Measurements from ENCODE around the gene GNG14.

GNG14 gene

DNA sequence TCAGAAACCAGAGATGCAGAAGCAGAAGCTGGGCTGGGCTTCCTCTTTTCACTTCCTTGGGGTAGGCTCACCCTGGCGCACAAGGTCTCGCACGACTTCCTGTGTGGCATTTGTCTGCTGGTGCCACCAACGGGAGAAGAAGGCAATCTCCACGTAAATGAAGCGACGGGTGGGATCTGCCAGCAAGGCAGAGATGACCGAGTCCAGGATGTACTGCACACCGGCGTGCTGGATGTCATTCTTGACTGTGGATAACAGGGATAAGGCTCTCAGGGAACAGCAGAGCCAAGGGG is 22.6 kb upstream of the GNG14 start:
- no peaks in the 10 kb centered on the region for H3F3A ChIP-seq (ENCODE audit: insufficient read depth, low read length)
- no peaks in the 10 kb centered on the region for H4K20me1 ChIP-seq (ENCODE audit: insufficient read depth, low read length)
- H3K9me3 ChIP-seq (ENCODE audit: low read length) = no peaks in the 10 kb centered on the region
- H3K27ac ChIP-seq (ENCODE audit: low read depth, low read length, poor library complexity, severe bottlenecking) = peak overlapping the region; percentile 78
- peak overlapping the region; percentile 93 for H3K4me2 ChIP-seq (ENCODE audit: low read length)
- no peak overlapping the region for H2AFZ ChIP-seq (ENCODE audit: low read length)
- no peak for TF ChIP-seq EZH2 (IDR thresholded peaks at IDR 0.05; ENCODE audit: borderline replicate concordance, low read length)
- TF ChIP-seq, protein P1, sequence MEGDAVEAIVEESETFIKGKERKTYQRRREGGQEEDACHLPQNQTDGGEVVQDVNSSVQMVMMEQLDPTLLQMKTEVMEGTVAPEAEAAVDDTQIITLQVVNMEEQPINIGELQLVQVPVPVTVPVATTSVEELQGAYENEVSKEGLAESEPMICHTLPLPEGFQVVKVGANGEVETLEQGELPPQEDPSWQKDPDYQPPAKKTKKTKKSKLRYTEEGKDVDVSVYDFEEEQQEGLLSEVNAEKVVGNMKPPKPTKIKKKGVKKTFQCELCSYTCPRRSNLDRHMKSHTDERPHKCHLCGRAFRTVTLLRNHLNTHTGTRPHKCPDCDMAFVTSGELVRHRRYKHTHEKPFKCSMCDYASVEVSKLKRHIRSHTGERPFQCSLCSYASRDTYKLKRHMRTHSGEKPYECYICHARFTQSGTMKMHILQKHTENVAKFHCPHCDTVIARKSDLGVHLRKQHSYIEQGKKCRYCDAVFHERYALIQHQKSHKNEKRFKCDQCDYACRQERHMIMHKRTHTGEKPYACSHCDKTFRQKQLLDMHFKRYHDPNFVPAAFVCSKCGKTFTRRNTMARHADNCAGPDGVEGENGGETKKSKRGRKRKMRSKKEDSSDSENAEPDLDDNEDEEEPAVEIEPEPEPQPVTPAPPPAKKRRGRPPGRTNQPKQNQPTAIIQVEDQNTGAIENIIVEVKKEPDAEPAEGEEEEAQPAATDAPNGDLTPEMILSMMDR (IDR thresholded peaks at IDR 0.05; ENCODE audit: low read length) = no peak
- no peaks in the 10 kb centered on the region for H3K79me2 ChIP-seq (ENCODE audit: insufficient read depth, low read length)
- peaks cover 37% of the 10 kb centered on the region for H3K4me1 ChIP-seq (ENCODE audit: insufficient read depth, low read length, severe bottlenecking)
- peak overlapping the region; percentile 81 for H3K9ac ChIP-seq (ENCODE audit: low read length)
- peak overlapping the region; percentile 87 for H3K4me3 ChIP-seq (ENCODE audit: low read depth, low read length, poor library complexity, severe bottlenecking)
- no peaks in the 10 kb centered on the region for H3K9me2 ChIP-seq (ENCODE audit: low read depth, low read length)
- H3K27me3 ChIP-seq (ENCODE audit: insufficient read depth, low read length) = no peaks in the 10 kb centered on the region
- peaks cover 39% of the 10 kb centered on the region for H3K36me3 ChIP-seq (ENCODE audit: insufficient read depth, low read length)

DNA sequence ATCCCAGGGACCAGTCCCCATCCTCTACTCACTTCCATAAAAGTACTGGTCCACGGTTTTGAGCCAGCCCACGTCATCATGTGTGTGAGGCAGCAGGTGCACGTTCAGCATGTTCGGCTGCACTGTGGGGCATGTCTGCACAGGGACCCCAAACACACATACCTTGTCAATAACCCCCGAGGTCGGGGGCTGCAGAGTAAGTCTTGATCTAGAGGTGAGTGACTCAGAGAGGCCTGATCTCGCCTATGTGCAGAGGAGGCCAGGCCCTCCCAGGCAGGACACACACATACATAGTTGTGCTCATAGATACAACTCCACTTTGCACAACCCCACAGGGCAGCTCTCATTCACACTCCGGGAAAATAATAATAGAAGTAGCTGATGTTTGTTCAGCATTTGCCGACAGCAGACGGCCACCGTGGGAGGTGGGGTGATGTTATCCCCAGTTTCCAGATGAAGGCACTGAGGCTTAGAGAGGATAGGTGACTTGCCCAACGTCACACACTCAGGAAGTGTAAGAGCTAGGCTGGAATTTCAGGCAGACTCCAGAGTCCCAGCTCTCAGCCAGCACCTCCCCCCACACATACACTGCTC is 22.0 kb upstream of the GNG14 start:
- H3K4me1 ChIP-seq (ENCODE audit: insufficient read depth, low read length, severe bottlenecking) = peaks cover 43% of the 10 kb centered on the region
- TF ChIP-seq, protein P1 (IDR thresholded peaks at IDR 0.05; ENCODE audit: low read length) = no peak
- no peak for TF ChIP-seq EZH2 (IDR thresholded peaks at IDR 0.05; ENCODE audit: borderline replicate concordance, low read length)
- no peaks in the 10 kb centered on the region for H3K9me2 ChIP-seq (ENCODE audit: low read depth, low read length)
- peak overlapping the region; percentile 81 for H3K9ac ChIP-seq (ENCODE audit: low read length)
- no peaks in the 10 kb centered on the region for H4K20me1 ChIP-seq (ENCODE audit: insufficient read depth, low read length)
- H3K27me3 ChIP-seq (ENCODE audit: insufficient read depth, low read length) = no peaks in the 10 kb centered on the region
- H3F3A ChIP-seq (ENCODE audit: insufficient read depth, low read length) = no peaks in the 10 kb centered on the region
- peaks cover 39% of the 10 kb centered on the region for H3K36me3 ChIP-seq (ENCODE audit: insufficient read depth, low read length)
- peak overlapping the region; percentile 93 for H3K4me2 ChIP-seq (ENCODE audit: low read length)
- H3K4me3 ChIP-seq (ENCODE audit: low read depth, low read length, poor library complexity, severe bottlenecking) = peak overlapping the region; percentile 87
- no peak overlapping the region for H2AFZ ChIP-seq (ENCODE audit: low read length)
- no peaks in the 10 kb centered on the region for H3K79me2 ChIP-seq (ENCODE audit: insufficient read depth, low read length)
- peak overlapping the region; percentile 78 for H3K27ac ChIP-seq (ENCODE audit: low read depth, low read length, poor library complexity, severe bottlenecking)
- no peaks in the 10 kb centered on the region for H3K9me3 ChIP-seq (ENCODE audit: low read length)

DNA sequence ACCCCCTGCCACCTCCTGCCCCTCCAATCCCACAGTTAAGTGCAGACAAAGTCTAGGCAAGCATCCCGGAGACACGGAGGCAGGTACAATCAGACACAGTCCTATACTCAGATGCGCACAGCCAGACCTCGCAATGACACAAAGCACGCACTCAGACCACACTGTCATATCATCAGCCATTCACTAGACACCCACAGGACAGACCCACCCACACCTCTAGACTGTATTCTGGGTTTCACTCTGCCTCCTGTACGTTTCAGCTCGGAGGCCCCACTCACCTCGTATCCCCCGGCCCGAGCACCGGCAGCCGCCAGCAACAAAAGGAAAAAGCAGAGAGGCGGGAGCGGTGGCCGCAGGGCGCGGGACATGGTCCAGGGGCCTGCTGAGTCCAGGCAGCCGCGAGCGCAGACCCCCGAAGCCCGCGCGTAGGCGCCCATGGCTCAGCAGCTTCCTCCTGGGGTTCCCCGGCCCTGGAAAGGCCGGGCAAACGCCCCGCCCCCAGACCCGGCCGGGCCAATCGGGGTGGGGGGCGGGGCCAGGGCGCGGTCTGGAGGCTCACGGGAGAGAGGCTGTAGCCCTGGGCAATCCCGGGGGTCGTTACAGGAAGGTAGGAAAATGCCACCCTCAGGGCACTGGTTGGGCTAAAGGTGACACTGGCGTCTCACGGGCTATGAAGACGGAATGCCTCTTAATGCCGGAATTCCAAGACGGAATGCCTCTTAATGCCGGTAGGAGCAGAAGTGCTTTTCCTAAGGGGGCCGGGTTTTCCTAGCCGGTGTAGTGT is 21.3 kb upstream of the GNG14 start, which contains the start of the genes MAN2B1 and WDR83:
TSS of gene MAN2B1 (minus strand) at position 478 of the 784 bp plus-strand sequence. CDS start at position 437, 41 bp downstream.
TSS of gene WDR83 (plus strand) at position 543 of the 784 bp plus-strand sequence. CDS start 2,984 bp downstream, outside the sequence.
- Histone ChIP-seq H3K79me2 (ENCODE audit: insufficient read depth, low read length) (no peaks in the 10 kb centered on the region), H3K9me3 (ENCODE audit: low read length) (no peaks in the 10 kb centered on the region), H2AFZ (ENCODE audit: low read length) (no peak within 1 kb of the TSS), H3K4me1 (ENCODE audit: insufficient read depth, low read length, severe bottlenecking) (peaks cover 43% of the 10 kb centered on the region), H3K4me3 (ENCODE audit: low read depth, low read length, poor library complexity, severe bottlenecking) (peak within 1 kb of the TSS; percentile 87), H3K27me3 (ENCODE audit: insufficient read depth, low read length) (no peaks in the 10 kb centered on the region), H3F3A (ENCODE audit: insufficient read depth, low read length) (no peaks in the 10 kb centered on the region), H3K9ac (ENCODE audit: low read length) (peak within 1 kb of the TSS; percentile 81), H4K20me1 (ENCODE audit: insufficient read depth, low read length) (no peaks in the 10 kb centered on the region), H3K4me2 (ENCODE audit: low read length) (peak within 1 kb of the TSS; percentile 93), H3K36me3 (ENCODE audit: insufficient read depth, low read length) (peaks cover 32% of the 10 kb centered on the region), H3K9me2 (ENCODE audit: low read depth, low read length) (no peaks in the 10 kb centered on the region), H3K27ac (ENCODE audit: low read depth, low read length, poor library complexity, severe bottlenecking) (peak within 1 kb of the TSS; percentile 78)
- TF ChIP-seq, protein P1 (IDR thresholded peaks at IDR 0.05; ENCODE audit: low read length) = no peak
- TF ChIP-seq EZH2 (IDR thresholded peaks at IDR 0.05; ENCODE audit: borderline replicate concordance, low read length) = no peak

Data from OCI-LY1 (cell line).